KBM-7 (cell line): Measurements from ENCODE around the gene CCDC8.
"Not testable (repeated sequence)": the region's sequence is repeated elsewhere in the genome, so short reads cannot be mapped to it uniquely, and the experiment has no call there.

ENCODE experiments used
- DNase-seq: peaks from one replicate; pipeline ENCODE4 v3.0.0-alpha.2; 2015
- in situ Hi-C: fragments of 300-500 bp; cut with MboI; formaldehyde crosslinking; loops from 2 replicates; pipeline ENCODE4 v1.14.3; 2020; ENCODE audit warnings: low sequenced_read_pairs, low pct_unique_long_range_greater_than_20kb, mixed read lengths

CCDC8 gene

DNA sequence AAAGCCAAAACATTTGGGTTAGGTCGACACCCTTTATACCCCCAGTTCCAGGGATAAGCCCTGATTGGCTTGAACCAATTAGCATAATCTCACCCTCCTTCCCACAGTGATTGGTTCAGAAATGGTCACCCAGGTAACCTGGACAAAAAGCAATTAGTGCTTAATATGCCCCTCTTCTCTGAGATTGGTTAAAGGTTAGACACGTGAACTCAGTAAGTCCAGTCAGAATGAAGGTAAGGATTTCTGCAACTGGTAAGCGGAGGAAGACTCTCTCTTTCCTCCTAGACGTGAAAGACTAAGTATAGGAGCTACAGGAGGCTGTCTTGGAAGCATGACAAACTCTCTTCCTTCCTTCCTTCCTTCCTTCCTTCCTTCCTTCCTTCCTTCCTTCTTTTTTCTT lies 16.6 kb upstream of the CCDC8 start:
- DNase-seq, result no peak
- in situ Hi-C loops, result no loop called here

DNA sequence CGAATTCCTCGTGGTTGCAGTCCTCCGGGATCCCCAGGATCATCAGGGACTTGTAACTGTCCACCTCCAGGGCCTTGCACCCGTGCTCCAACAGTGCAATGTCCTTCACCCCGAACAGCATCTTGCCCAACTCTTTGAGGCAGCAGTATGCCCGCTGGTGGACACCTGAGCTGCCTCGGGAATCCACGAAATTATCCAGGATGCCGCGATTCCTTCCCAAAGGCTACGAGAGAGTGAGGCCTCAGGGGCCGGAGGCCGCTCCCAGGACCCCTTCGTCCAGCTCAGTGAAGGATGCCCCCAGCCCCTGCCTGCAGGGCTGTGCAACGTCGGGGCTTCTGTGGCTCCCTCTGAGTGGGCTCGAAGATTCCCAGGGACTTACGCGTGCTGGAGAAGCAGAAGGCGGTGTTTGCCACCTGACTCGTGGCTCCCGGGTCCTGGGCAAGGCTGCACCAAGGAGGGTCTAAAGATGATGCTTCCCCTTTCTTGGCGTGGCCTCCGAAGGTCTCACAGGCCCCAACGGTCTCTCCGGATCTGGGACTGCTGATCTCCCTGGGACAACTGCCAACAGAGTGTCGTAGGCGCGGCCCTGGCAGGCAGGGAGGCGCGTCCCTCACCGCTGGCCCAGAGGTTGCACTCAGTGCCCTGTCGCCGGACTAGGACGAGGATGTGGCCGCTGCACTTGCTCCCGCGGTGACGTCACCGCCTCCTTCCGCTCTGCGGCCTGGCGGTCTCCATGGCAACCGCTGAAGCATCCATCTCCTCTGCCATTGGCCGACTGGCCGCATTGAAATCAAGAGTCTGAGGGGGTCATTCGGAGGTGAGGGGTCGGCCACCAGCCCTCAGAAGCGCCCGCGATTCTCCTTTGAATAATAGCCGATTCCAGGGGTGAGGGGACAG lies 15.1 kb upstream of the CCDC8 start, which contains the start of gene PNMA8C:
PNMA8C (minus strand) TSS at position 698 of the 897 bp plus-strand sequence; CDS start at position 121, 577 bp downstream.
- in situ Hi-C loops, result no loop called here
- DNase-seq, result peak; percentile 72

DNA sequence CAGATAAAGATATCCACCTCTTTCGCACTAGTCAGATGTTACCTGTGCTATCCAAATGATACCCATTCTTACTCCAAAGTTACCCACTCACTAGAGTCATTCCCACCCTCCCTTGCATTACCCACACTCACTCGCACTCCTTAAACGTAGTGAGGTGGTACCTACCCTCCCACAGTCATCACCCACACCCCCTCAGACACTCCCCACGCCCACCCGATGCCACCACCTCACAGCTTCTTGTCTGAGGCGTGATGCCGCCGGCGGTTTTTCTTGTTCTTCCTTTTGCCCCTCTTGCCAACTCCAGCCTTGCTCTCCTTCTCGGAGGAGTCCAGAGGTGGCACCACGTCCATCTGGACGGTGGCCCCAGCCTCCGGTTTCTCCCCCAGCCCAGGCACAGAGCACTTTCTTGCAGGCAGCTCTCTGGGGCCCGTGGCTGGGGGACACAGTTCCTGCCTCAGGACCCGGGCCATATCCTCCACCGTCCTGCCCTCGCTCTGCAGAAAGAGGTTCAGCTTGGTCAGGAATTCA lies 14.2 kb upstream of the CCDC8 start:
- no peak for DNase-seq
- in situ Hi-C loops, result no loop called here

- in situ Hi-C loops, result no loop called here
Measured at GRCh38 chr19:46426506-46427162, 13.3 kb upstream of the CCDC8 start.

DNA sequence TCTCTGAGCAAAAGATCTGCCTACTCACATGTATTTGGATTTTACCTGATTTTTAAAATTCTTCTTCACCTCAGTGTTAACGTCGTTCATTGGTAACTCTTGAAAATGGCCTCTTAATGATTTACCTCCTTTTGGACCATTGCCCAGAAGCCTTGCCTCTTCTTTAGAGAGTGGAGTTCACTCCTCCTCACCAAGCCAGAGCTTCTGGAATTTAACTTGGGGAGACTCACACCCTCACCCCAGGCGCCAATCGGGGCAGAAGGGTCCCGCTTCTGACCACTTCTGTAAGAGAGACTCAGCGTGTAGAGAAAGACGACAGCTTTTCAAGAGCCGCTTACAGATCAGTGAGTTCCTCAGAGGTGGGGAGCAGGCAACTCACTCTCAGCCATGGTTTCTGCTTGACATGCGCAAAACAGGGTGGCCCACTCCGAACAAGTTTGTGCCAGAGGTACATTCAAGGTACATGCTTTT lies 12.7 kb upstream of the CCDC8 start:
- DNase-seq, result no peak
- in situ Hi-C loops, result no loop called here

More at GRCh38 chr19:46426506-46427162, 13.3 kb upstream of the CCDC8 start:
- peak; percentile 36 for DNase-seq

GRCh38 chr19:46423188-46423587 lies 9.8 kb upstream of the CCDC8 start:
- DNase-seq, result no peak
- in situ Hi-C loops, result no loop called here

DNA sequence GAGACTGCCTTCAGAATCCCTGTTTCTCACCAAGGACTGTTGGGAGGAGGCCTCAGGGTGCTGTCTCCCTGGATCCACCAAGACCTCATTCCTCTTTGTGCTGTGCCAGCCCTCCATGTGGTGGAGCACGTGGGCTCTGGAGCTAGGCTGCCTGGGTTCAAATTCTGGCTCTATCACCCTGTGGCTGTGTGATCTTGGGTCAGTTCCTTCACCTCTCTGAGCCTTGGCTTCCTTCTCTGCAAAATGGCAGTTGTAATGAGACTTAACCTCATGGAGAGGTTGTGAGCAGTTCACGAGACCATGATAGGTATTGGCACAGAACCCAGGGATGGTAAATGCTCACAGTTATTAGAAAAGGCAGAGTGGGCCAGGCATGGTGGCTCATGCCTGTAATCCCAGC lies 9.0 kb upstream of the CCDC8 start:
- no peak for DNase-seq
- in situ Hi-C loops, result no loop called here

DNA sequence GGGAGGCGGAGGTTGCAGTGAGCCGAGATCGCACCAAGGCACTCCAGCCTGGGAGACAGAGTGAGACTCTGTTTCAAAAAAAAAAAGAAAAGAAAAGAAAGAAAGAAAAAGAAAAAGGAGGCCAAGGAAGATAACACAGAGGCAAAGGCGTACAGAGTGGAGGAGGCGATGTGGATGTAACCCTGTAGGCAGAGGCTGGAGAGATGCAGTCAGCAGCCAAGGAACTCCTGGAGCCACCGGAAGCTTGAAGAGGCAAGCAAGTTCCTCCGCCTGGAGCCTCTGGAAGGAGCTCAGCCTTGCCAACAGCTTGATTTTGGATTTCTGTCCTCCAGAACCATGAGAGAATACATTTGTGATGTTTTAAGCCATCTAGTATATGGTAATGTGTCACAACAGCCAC lies 6.7 kb upstream of the CCDC8 start:
- no peak for DNase-seq
- in situ Hi-C loops, result no loop called here

GRCh38 chr19:46415804-46416709 lies 2.7 kb upstream of the CCDC8 start:
- peak; percentile 78 for DNase-seq
- in situ Hi-C loops, result not testable (repeated sequence)

- in situ Hi-C loops, result not testable (repeated sequence)
Measured at GRCh38 chr19:46414899-46415298, 1.5 kb upstream of the CCDC8 start.

GRCh38 chr19:46412650-46413261 lies 608 bp downstream of the CCDC8 start:
- in situ Hi-C loops, result no loop called here
- DNase-seq, result no peak

More at GRCh38 chr19:46414899-46415298, 1.5 kb upstream of the CCDC8 start:
- not testable (repeated sequence) for DNase-seq

GRCh38 chr19:46411925-46412649 lies 1.3 kb downstream of the CCDC8 start:
- in situ Hi-C loops, result no loop called here
- DNase-seq, result no peak

DNA sequence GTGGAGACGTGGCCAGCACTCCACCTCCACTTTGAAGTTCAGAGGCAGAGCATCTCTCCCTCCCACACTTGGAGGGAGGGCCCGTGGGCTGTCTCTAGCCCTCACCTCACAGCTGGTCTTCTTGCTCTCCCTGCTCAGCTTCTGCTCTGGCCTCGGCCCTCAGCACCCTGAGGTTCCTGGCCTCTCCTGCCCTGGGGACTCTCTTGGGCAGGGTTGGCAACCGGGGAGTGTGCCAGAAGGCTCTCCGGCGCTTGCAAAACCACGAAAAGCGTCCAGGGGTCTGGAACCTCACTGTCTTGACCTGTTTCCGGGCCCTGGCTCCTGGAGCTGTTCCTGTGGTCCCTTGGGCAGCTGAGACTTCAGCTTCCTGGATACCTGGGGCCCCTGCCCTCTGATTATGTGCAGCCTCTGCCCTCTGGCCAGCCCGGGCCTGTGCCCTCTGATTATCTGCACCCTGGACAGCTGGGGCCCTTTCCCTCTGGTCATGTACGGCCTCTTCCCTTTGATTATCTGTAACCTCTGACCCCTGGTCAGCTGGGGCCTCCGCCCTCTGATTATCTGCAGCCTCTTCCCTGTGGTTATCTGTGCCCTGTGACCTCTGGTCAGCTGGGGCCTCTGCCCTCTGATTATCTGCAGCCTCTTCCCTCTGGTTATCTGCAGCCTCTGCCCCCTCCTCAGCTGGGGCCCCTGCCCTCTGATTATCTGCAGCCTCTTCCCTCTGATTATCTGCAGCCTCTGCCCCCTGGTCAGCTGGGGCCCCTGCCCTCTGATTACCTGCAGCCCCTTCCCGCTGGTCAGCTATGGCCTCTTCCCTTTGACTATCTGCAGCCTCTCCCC lies 2.1 kb downstream of the CCDC8 start:
- DNase-seq, result no peak
- in situ Hi-C loops, result no loop called here

DNA sequence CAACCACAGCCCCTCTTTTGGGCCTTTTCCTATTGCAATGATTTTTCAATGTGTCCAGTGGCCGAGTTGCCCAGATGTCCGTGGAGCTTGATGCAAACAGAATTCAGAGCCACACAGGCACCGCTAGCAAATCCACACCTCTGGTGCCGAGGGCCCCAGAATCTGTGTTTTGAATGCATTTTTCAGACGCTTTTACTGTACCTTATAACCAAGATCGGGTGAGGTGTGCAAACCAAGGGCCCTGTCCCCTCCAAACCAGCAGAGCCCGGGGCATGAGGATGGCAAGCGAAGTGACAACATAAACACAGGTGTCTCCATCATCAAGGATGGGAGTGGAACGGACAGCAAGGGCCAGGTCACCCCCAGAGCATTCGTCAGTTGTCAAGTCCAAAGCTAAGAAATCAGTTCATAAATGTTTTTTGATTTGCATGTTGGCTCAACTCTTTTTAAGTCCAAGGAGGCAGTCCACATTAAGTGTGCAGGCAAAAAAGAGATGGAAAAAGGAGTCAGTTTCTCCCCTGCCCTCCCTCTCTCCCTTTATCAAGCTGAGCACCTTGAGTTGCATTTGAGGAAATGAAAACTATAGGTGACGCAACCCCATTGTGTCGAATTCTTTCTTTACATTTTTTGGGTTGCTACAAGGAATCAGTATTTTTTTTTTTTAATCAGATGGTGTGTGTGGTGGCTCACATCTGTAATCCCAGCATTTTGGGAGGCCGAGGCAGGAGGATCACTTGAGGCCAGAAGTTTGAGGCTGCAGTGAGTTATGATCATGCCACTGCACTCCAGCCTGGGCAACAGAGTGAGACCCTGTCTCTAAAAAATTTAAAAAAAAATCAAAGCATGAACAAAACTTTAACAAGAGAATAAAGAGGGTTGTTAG lies 2.9 kb downstream of the CCDC8 start:
- DNase-seq, result no peak
- in situ Hi-C loops, result no loop called here

- in situ Hi-C loops, result no loop called here
- DNase-seq, result no peak
Measured at GRCh38 chr19:46409191-46409590, 4.2 kb downstream of the CCDC8 start.

DNA sequence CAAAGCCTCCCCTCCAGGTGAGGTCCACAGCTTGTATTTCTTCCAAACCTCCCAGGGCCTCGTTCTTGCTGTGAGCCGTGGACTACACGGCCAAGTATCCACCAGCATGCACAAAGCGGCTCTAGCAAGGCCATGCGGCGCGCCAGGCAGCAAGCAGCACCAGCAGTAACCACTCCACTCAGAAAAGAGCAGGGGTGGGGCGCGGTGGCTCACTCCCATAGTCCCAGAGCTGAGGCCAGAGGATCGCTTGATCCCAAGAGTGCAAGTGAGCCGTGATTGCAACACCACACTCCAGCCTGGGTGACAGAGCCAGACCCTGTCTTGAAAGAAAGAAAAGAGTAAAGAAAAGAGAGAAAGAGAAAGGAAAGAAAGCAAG lies 4.7 kb downstream of the CCDC8 start:
- in situ Hi-C loops, result no loop called here
- no peak for DNase-seq
